ENCODE measurements around the gene EFS.

DNA sequence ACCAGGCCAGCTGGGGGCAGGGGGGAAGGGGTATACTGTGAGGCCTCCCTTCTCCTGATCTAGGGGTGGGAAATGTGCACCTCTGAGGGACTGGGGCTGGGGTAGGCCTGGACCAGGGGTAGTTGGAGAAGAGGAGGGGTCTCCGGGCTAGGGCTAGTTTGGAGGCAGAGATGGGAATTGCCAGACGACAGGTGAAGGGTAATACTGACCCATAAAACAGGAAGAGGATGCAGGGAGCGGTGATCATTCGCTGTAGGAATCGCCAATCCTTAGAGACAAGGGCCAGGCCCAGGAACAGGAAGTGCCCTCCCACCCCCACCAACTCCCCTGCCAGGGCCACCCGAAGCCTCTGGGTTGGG, 16.7 kb downstream of the EFS start:
- TF ChIP-seq, protein P1, sequence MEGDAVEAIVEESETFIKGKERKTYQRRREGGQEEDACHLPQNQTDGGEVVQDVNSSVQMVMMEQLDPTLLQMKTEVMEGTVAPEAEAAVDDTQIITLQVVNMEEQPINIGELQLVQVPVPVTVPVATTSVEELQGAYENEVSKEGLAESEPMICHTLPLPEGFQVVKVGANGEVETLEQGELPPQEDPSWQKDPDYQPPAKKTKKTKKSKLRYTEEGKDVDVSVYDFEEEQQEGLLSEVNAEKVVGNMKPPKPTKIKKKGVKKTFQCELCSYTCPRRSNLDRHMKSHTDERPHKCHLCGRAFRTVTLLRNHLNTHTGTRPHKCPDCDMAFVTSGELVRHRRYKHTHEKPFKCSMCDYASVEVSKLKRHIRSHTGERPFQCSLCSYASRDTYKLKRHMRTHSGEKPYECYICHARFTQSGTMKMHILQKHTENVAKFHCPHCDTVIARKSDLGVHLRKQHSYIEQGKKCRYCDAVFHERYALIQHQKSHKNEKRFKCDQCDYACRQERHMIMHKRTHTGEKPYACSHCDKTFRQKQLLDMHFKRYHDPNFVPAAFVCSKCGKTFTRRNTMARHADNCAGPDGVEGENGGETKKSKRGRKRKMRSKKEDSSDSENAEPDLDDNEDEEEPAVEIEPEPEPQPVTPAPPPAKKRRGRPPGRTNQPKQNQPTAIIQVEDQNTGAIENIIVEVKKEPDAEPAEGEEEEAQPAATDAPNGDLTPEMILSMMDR (IDR thresholded peaks at IDR 0.05) = no peak
- TF ChIP-seq EP300 (IDR thresholded peaks at IDR 0.05) = no peak

All from sigmoid colon (tissue), 4 donors.